ENCODE results near the gene IGFBP4. TPM values are rescaled to one million over a fixed set of nuclear protein-coding genes. Genes with fewer than 3 reads are reported as not detected.
A peak's percentile ranks its signal among the peaks of the same experiment; 100 is the strongest.

IGFBP4 gene
- total and polyA plus RNA-seq, 4 donors = 74.1 to 649 (median 238) TPM

GRCh38 chr17:40452921-40453378, 9.7 kb downstream of the IGFBP4 start (continued):
- TF ChIP-seq RXRA (IDR thresholded peaks at IDR 0.05) (no peak), YY1 (IDR thresholded peaks at IDR 0.05) (no peak), EGR1 (IDR thresholded peaks at IDR 0.05; ENCODE audit: low read depth in 2 of 2) (no peak)

GRCh38 chr17:40453881-40454612, 10.8 kb downstream of the IGFBP4 start:
- peak overlapping the region in 1 of 2 donors; percentile 42 for H3K9ac ChIP-seq (ENCODE audit: low read depth in 1 of 2, low read length in 2 of 2)
- no peaks in the 10 kb centered on the region for H3K27me3 ChIP-seq (ENCODE audit: control insufficient read depth in 4 of 4, insufficient read depth in 4 of 4, low read length in 3 of 4)
- DNase-seq (ENCODE audit: low spot score) = no peak
- 89% methylated on average over 19 of the region's 19 CpGs for WGBS
- peaks cover 16 to 96% (median 93%) of the 10 kb centered on the region in 4 donors for H3K4me1 ChIP-seq (ENCODE audit: control insufficient read depth in 4 of 4, insufficient read depth in 4 of 4, low read length in 3 of 4)
- TF ChIP-seq GABPA (IDR thresholded peaks at IDR 0.05 in 1 of 2, conservative IDR thresholded peaks at IDR 0.05 in 1 of 2) = no peak
- no peak for TF ChIP-seq REST (IDR thresholded peaks at IDR 0.05)
- no peak for TF ChIP-seq FOXA1 (IDR thresholded peaks at IDR 0.05)
- TF ChIP-seq MAX (IDR thresholded peaks at IDR 0.05) = no peak
- no peak for TF ChIP-seq SP1 (IDR thresholded peaks at IDR 0.05)
- TF ChIP-seq CTCF (IDR thresholded peaks at IDR 0.05; ENCODE audit: low read depth, low read length, missing input control) = no peak
- no peak for TF ChIP-seq YY1 (IDR thresholded peaks at IDR 0.05)
- no peak for TF ChIP-seq HNF4G (IDR thresholded peaks at IDR 0.05)
- TF ChIP-seq ZBTB33 (IDR thresholded peaks at IDR 0.05) = no peak
- no peak for TF ChIP-seq EGR1 (IDR thresholded peaks at IDR 0.05; ENCODE audit: low read depth in 2 of 2)
- no peak for TF ChIP-seq RXRA (IDR thresholded peaks at IDR 0.05)
- no peak for TF ChIP-seq RAD21 (IDR thresholded peaks at IDR 0.05)
- no peak for TF ChIP-seq ATF3 (IDR thresholded peaks at IDR 0.05)
- no peaks in the 10 kb centered on the region for H3K9me3 ChIP-seq (ENCODE audit: control insufficient read depth in 4 of 4, low read length in 3 of 4)
- peaks cover 19 to 55% (median 41%) of the 10 kb centered on the region in 4 donors for H3K36me3 ChIP-seq (ENCODE audit: control insufficient read depth in 4 of 4, insufficient read depth in 3 of 4, low read depth in 1 of 4, low read length in 3 of 4)
- H3K27ac ChIP-seq (ENCODE audit: low read depth in 1 of 2, low read length in 2 of 2) = peak overlapping the region; percentile 32 to 56
- H3K4me3 ChIP-seq (ENCODE audit: low read depth in 1 of 3, low read length in 3 of 3) = no peak overlapping the region

All from liver (tissue), 9 donors.